Renal cortex interstitium (tissue), 11 donors: ENCODE results near the gene PCDHGA1. TPM values are rescaled to one million over a fixed set of nuclear protein-coding genes. Genes with fewer than 3 reads are reported as not detected.

Source experiments
- DNase-seq, 11 donors: peaks; one replicate each; pipeline ENCODE4 v3.0.0-alpha.2; 2013; ENCODE audit warnings: low read depth in 9 of 11, low spot score in 4 of 11; ENCODE audit errors: extremely low read depth in 1 of 11
- polyA plus RNA-seq, 3 donors: library from polyadenylated mRNA; unstranded; fragments of 120-200 nt; gene quantifications; one replicate each; pipeline ENCODE4 v1.2.1, GENCODE V29; 2013; ENCODE audit not compliant: insufficient read length in 3 of 3

PCDHGA1 gene
- polyA plus RNA-seq, 3 donors = 0.92 to 1.2 (median 1.0) TPM

DNA sequence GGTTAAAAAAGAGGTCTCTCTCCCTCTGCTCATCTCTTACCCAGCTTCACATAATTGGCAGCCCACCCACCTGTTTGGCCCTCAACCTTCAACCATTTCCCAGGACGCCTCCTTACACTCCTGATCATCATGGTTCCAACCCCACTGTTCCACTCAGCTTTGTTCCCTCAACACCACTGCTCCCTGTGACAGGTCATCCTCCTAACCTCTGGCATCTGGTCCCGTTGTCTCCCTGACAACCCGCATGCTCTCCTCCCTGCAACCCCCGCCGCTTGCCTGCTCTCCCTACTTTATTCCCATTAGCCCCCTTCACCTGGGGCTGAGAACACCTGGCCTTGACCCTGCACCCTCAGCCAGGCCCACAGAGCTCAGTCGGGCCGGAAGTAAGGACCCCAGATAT, 171.4 kb downstream of the PCDHGA1 start:
- no peak for DNase-seq

DNA sequence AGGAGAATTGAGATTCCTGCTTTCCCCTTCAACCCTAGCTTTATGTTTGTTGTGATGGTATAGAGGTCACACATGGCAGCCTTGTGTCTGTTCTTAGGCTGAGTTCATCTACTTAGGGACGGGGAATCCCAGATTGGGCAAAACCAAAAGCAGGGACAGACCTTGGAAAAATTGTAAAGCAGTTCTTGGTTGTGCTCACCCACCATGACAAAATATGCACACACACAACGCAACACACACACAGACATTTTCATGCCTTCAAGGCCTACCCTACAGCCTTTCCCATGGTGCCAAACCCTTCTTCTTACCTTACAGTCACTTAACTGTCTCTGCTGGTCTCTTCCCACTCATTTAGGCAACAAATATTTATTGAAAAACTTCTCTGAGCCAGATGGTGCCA, 173.4 kb downstream of the PCDHGA1 start:
- no peak for DNase-seq

DNA sequence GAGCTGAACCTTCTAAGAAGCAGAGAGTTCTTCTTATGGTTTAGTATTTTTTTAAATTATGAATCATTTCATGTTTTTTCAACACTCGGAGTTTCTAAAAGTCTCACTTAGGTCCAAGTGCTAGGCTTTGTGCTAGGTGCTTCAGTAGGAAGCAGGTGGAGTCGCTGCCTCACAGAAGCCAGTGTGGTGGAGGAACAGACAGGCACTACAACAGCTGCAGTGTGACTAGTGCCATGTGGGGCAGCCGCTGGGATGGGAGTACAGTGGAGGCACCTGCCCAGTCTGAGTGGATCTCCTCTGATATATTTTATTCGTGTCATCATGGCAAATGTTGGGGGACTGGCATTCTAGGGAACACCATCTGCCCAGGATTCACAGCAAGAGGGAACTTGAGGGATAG, 173.9 kb downstream of the PCDHGA1 start:
- no peak for DNase-seq

- DNase-seq = no peak
Measured at GRCh38 chr5:141506381-141507155, 176.3 kb downstream of the PCDHGA1 start.

GRCh38 chr5:141507387-141508091, 177.2 kb downstream of the PCDHGA1 start:
- no peak for DNase-seq

GRCh38 chr5:141508440-141508797, 178.1 kb downstream of the PCDHGA1 start:
- DNase-seq = no peak

DNA sequence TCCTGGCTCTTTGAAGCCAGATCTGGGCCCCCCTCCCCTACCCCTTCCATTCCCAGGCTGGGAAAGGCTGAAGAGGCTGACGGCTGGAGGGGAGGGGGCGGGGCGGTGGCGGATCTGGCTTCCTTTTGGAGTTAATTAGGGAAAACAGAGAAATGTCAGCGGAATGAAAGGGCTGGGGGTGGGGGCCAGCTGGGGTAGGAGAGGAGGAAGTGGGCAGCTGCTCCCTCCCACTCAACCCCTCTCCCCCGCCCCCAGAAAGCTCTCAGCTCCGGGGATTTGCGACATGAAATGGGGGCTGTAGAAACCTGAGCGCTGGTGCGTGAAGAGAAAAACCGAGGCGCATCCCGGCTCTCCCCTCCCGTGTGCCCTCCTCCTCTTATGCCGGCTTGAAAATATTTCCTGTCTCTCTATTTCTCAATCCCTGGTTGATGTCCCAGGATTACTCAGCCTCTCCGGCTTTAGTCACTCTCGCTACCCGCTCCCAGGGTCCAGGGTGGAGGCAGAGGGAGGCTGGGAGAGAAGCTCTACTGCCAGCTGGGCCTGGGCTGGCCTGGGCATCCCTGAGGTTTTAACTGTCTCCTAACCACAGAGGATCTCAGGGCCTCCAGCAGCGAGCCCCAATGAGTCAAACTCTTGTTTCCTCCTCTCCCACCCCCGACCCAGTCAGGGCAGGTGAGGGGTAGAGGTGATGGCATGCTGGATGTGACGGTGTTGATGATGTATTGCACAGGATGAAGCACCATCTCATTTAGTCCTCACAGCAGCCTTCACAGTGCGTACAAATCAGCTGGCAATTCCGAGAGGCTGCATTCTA, 178.7 kb downstream of the PCDHGA1 start:
- DNase-seq = peak in 6 of 11 donors; percentile 79 to 89 (median 86)

DNA sequence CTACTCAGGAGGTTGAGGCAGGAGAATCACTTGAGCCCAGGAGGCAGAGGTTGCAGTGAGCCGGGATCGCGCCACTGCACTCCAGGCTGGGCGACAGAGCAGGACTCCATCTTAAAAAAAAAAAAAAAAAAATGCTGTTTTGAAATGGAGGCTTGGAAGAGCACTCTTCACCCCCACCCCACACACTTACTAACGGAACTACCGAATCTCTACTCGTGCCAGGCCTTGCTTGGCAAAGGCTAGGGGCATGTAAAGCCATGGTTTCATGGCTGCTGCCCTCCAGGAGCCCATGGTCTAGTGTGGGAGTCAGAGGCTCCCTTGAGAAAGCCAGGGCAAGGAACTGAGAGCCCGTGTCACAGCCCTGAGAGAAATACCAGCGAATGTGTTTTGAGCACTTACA, 179.8 kb downstream of the PCDHGA1 start:
- DNase-seq = no peak

GRCh38 chr5:141510850-141511601, 180.7 kb downstream of the PCDHGA1 start:
- DNase-seq = no peak

- no peak for DNase-seq
Measured at GRCh38 chr5:141511771-141512325, 181.5 kb downstream of the PCDHGA1 start.

DNA sequence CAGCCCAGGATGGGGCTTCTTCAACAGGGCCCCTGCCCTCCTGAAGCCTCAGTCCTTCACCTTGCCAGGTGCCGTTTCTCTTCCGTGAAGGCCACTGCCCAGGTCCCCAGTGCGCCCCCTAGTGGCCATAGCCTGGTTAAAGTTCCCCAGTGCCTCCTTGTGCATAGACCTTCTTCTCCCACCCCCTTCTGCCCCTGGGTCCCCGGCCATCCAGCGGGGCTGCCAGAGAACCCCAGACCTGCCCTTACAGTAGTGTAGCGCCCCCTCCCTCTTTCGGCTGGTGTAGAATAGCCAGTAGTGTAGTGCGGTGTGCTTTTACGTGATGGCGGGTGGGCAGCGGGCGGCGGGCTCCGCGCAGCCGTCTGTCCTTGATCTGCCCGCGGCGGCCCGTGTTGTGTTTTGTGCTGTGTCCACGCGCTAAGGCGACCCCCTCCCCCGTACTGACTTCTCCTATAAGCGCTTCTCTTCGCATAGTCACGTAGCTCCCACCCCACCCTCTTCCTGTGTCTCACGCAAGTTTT, 182.1 kb downstream of the PCDHGA1 start:
- DNase-seq = peak in 3 of 11 donors; percentile 66 to 83 (median 67)

- peak in 3 of 11 donors; percentile 61 to 70 (median 62) for DNase-seq
Measured at GRCh38 chr5:141512911-141513626, 182.8 kb downstream of the PCDHGA1 start.

DNA sequence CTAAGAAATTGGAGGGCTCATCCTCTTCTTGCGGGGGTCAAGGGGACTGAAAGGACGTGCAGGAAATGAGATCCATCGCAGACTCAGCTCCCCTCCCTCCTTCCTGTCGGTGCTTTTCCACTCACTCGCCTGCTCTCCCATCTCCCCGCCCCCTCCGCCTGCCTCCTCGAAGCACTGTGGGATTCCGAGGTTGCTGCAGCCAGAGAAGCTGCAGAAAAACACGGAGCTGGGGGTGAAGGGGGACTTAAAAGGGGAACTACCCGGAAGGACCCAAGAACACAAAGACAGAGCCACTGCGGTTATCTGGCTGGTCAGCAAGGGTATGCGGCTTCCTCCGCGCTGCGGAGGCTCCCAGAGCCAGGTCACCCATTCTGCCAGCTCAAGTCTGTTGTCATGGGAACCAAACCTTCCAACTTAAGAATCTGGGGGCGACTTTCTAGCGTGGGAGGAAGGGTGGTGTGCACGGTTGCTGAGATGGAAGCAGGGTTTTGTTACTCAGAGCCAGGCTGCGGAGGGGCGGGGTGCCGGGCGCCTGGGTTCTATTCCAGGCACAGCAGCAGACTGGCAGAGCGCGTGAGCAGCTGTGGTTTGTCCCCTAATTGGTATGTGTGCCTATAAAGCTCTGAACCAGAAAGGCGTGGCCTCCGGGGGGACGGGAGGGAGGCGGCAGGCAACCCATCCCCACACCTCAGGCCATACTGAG, 183.5 kb downstream of the PCDHGA1 start:
- DNase-seq = peak in 7 of 11 donors; percentile 67 to 83 (median 80)

DNA sequence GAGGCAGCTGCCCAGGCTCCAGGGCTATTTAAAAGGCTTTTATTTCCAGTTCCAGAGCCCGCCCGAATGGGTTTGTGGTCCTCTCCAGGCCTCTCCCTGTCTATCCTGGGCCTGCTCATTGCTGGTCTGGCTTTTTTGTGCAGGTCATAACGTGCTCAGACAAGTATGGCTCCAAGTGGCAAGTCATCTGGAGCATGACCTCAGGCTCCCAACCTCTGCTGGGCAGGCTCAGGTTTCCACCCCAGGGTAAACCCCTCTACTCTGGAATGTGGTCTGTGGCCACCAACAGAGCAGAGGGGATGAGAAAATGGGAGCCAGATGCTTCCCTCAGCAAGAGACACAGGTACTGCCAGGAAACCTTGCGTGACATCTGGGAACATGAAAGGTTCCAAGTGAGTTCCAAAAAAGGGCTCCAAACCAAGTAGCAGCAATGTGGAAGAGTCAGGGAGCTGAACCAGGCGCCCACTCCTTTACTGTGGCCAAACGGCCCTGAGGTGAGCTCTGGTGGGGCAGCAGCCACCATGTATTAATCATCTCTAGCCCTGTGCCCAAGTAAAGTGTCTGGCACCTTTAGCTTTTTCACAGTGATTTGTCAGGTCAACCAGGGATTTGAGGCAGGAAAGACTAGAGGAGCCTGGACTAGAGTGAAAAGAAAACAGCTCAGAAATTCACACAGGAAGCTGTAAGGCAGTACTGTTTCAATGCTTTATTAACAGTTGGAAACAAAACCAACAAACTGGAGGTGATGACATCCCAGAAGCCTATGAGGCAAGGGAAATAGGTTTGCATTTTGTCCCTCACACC, 184.2 kb downstream of the PCDHGA1 start:
- no peak for DNase-seq

GRCh38 chr5:141515141-141515540, 184.8 kb downstream of the PCDHGA1 start:
- no peak for DNase-seq

GRCh38 chr5:141515946-141516671, 185.8 kb downstream of the PCDHGA1 start:
- DNase-seq = no peak
